NCI-H2171 treated with DMSO at 0.1 percent for 48 hours (cell line): Measurements from ENCODE around the gene KLHL20.
A peak's percentile ranks its signal among the peaks of the same experiment; 100 is the strongest.
"Not testable (repeated sequence)": the region's sequence is repeated elsewhere in the genome, so short reads cannot be mapped to it uniquely, and the experiment has no call there.

ENCODE experiments used
- DNase-seq: peaks from one replicate; lab custom pipeline; 2025; lab: John Stamatoyannopoulos, UW

KLHL20 gene, protein sequence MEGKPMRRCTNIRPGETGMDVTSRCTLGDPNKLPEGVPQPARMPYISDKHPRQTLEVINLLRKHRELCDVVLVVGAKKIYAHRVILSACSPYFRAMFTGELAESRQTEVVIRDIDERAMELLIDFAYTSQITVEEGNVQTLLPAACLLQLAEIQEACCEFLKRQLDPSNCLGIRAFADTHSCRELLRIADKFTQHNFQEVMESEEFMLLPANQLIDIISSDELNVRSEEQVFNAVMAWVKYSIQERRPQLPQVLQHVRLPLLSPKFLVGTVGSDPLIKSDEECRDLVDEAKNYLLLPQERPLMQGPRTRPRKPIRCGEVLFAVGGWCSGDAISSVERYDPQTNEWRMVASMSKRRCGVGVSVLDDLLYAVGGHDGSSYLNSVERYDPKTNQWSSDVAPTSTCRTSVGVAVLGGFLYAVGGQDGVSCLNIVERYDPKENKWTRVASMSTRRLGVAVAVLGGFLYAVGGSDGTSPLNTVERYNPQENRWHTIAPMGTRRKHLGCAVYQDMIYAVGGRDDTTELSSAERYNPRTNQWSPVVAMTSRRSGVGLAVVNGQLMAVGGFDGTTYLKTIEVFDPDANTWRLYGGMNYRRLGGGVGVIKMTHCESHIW

DNA sequence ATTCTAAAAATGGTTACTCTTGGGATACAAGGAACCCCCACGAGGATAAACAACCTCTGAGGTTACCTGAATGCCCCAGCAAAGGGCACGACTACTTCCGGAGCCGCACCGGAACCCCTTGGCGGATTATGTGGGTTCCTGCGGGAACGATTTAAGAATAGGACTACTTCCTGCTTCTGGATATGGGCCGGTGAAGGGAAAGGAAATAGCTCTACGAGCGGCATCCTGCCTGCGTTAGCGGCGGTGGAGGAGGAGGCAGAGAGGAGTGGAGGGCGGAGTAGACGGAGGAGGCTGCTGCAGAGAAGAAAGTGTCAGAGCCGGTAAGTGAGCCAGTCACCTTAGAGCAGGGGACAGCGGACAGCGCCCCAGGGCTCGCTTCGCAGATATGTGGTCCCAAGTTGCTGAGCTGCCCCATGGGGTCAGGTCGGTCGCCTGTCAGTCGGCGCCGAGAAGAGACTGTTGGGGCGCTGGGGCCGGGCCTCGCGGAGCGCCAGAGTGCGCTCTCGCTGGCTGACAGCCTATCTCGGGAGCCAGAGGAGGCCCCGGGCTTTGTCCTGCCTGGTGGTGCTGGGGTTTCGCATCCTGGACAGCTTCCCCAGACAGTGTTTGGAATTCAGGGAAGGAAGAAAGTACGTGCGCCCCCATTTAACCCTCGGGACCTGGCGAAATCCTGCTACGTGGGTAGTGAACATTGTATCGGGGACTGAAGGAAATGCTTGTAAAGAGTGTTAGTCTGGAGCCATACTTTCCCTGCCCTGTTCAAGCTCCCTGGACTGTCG, at the start of gene KLHL20:
Gene KLHL20 (plus strand): TSS at position 223 of the 779 bp plus-strand sequence. CDS start 1,063 bp downstream, outside the sequence.
- DNase-seq = peak; percentile 95

DNA sequence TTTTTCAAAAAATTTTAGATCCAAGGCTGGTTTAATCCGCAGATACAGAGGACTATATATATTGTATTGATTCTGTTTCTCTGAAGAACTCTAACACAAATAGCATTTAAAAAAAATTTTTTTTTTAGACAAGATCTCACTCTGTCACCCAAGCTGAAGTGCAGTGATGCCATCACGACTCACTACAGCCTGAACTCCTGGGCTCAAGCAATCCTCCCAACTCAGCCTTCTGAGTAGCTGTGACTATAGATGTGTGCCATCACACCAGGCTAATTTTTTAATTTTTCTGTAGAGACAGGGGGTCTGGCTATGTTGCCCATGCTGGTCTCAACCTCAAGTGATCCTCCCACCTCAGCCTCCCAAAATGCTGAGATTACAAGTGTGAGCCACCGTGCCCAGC, 48.1 kb upstream of the KLHL20 start:
- DNase-seq = no peak

DNA sequence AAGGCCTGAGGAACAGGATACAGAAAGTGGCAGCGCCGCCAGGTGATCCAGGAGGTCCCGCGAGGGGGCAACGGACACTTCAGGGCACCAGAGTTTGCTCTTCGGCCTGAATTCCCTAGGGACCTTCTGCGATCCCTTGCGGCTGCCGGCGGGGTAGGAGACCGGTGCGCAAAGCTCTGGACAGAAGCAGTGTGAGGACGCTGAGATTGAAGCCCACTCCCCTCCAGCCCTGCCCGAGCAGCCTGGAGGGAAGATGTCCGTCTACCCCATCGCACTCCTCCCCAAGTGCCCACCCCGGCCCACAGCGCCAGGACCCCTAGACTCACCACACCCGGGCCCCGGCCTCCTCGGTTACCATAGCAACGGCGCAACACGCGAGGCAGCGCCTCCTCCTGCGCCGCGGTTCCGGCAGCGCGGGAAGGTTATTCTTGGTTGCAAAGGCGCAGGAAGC, 45.3 kb upstream of the KLHL20 start, which contains the start of gene ANKRD45:
Gene ANKRD45 (minus strand): TSS at position 361 of the 451 bp plus-strand sequence. CDS start 10,433 bp downstream, outside the sequence.
- no peak for DNase-seq

DNA sequence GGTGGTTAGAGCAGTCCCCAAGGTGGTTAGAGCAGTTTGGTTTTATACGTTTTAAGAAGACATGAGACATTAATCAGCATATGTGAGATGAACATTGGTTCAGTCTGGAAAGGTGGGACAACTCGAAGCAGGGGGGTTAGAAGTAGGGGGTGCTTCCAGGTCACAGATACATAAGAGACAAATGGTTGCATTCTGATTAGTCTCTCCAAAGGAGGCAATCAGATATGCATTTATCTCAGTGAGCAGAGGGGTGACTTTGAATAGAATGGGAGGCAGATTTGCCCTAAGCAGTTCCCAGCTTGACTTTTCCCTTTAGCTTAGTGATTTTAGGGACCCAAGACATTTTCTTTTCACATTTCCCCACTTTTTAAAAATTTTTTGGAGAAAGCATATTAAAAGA, 40.3 kb upstream of the KLHL20 start:
- DNase-seq = not testable (repeated sequence)

DNA sequence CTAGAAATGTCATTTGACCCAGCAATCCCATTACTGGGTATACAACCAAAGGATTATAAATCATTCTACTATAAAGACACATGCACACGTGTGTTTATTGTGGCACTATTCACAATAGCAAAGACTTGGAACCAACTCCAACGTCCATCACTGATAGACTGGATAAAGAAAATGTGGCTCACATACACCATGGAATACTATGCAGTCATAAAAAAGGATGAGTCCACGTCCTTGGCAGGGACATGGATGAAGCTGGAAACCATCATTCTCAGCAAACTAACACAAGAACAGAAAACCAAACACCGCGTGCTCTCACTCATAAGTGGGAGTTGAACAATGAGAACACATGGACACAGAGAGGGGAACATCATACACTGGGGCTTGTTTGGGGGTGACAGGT, 34.6 kb upstream of the KLHL20 start:
- DNase-seq = not testable (repeated sequence)

DNA sequence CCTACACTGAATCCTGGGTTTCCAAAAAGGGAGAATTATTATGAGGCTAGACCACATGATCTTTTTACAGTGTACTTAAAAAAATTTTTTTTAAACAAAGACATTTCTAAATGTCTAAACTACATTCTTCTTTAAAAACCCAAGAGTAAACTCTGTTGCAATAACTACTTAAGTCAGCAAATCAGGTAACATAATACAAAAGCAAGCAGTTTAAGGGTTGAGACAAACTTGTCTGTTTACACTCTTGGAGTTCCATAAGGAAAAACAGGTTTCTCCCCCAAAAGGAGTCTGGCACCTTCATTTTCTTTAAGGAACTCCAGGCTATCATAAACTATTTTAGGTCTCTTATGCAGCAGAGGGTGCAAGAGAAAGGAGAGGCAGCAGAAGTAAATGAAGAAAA, 32.6 kb upstream of the KLHL20 start:
- DNase-seq = no peak

DNA sequence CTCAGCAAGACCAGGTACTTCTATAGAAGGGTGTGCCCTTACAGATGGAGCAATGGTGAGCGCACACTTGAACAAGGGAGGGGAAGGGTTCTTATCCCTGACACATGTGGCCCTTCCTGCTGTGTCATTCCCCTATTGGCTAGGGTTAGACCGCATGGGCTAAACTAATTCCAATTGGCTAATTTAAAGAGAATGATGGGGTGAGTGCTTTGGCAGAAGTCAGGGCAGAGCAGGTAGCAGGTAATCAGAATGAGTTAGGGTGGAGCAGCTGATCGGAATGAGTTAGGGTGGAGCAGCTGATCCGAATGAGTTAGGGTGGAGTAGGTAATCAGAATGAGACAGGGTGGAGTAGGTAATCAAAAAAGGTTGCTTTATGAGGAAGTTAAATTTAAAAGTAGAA, 30.9 kb upstream of the KLHL20 start:
- not testable (repeated sequence) for DNase-seq

DNA sequence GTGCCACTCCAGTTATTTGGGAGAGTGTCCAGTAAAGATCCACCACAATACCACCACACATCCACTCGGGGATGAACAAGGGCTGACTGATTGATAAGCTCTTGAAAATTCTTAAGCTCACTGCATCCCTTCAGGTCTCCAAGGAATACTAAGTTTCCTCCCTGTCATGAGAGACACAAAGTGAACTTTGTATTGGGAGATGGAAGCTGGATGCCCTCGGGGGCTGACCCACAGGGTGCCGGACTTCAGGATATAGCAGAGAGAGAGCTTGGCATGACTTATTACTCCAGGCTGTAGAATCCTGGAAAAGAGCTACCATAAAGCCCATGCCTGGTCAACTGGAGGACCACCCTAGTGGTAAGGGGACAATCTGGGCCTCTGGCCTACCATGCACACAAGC, 29.7 kb upstream of the KLHL20 start:
- not testable (repeated sequence) for DNase-seq

DNA sequence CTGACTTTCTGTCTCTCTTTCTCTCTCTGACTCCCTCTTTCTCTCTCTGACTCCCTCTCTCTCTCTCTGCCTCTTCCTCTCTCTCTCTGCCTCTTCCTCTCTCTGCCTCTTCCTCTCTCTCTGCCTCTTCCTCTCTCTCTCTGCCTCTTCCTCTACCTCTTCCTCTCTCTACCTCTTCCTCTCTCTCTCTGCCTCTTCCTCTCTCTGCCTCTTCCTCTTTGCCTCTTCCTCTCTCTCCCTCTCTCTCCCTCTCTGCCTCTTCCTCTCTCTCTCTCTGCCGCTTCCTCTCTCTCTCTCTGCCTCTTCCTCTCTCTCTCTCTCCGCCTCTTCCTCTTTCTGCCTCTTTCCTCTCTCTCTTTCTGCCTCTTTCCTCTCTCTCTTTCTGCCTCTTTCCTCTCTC, 26.5 kb upstream of the KLHL20 start:
- DNase-seq = no peak

DNA sequence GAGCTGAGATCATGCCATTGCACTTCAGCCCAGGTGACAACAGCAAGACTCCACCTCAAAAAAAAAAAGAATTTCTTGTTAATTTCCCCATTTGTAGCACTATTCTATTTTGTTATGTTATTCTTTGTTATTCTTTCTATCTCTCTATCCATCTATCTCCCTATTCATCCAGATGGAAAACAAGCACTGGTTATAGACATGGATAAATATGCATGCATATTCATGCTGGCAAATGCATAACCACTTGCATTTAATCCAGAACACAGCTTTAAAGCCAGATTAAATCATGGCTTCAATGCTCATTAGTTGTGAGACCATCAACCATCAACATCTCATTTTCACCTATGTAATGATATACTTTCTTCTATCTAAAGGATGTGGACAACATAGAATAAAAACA, 21.5 kb upstream of the KLHL20 start:
- DNase-seq = no peak

DNA sequence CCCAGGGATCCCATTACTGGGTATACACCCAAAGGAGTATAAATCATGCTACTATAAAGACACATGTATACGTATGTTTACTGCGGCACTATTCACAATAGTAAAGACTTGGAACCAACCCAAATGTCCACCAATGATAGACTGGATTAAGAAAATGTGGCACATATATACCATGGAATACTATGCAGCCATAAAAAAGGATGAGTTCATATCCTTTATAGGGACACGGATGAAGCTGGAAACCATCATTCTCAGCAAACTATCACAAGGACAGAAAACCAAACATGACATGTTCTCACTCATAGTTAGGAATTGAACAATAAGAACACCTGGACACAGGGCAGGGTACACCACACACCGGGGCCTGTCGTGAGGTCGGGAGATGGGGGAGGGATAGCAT, 13.5 kb upstream of the KLHL20 start:
- not testable (repeated sequence) for DNase-seq

DNA sequence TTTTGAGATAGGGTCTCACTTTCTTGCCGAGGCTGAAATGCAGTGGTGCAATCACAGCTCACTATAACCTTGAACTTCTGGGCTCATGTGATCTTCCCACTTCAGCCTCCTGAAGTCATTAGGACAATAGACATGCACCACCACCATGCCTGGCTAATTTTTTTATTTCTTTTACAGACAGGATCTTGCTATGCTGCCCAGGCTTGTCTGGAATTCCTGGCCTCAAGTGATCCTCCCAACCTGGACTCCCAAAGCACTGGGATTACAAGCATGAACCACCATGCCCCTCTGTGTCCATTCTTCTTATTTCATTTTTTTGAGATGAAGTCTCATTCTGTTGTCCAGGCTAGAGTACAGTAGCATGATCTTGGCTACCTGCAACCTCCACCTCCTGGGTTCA, 12.0 kb upstream of the KLHL20 start:
- no peak for DNase-seq

DNA sequence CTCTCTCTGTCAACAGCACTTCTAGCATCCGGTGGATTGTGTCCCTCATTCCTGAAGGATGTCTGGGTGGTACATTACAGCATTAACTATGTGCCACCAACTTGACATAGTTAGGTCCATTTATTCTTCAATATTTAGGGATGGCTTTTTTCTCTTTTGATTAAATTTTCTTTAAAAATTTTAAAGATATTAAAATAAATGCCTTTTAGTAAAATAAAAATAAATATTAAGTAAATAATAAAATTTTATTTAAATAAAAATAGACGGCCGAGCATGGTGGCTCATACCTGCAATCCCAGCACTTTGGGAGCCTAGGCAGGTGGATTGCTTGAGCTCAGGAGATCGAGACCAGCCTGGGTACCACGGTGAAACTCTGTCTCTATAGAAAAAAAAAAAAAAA, 9.7 kb upstream of the KLHL20 start:
- no peak for DNase-seq

DNA sequence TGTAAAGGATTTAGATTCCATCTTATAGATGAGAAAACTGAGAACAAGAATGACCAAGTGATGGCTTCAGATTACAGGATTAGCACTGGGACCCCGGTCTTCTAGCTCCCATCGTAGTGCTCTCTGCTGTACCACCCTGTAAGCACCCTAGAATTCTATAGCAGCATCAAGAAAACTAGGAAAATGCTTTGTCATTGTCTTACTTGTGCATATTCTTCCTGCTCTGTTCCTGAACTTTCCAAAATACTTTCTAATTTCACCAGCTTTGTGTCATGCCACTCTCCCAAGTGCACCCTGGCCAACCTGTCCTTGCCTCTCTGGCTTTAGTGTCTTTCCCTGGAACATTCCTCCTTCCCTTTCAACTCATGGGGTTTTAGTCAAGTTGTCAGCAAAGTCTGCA, 6.0 kb upstream of the KLHL20 start:
- DNase-seq = no peak

DNA sequence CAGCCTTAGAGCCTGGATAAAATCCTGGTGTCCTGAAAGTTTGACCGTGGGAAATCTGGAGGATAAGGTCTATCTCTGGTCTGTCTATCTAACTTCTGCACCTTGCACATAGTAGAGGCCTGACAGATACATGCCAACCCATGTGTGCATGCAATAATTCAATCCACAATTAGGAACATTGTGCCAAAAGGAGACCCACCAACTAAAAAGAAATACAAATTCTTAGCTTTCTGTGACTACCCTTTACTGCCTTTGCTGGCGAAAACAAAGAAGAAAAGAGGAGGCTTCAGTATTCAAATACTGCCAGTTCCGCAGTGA, 381 bp upstream of the KLHL20 start:
- no peak for DNase-seq

DNA sequence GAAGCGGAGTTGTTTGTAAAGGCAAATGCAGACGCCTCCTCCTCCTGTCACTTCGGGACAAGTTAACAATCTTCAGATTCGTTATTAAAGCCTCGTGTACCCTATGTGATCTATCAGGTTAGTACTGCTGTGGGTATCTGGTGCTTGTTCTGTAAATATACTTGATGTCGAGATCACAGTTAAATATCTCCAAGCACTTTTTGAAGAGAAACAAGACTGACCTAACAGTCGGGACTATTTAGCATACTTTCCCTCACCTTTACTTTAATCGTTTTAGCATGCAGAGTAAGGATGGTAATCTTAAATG, 710 bp downstream of the KLHL20 start:
- DNase-seq = no peak

DNA sequence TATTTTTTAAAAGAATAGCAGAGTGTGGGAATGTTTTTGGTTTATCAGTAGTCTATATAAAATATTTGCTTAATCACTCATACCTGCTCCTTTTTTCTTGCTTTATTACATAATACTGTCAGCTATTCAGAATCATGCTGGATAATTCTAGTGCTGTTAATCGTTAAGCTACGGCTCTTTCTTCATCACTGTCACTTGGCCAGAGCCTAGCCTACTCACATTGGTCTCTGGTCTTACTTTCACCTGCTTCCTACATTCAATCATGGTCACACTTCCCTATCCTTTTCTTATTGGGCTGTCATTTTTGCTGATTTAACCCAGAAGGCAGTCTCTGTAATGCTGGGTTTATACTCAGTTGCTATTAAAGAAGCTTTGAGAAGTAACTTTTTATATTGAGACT, 2.5 kb downstream of the KLHL20 start:
- DNase-seq = no peak

DNA sequence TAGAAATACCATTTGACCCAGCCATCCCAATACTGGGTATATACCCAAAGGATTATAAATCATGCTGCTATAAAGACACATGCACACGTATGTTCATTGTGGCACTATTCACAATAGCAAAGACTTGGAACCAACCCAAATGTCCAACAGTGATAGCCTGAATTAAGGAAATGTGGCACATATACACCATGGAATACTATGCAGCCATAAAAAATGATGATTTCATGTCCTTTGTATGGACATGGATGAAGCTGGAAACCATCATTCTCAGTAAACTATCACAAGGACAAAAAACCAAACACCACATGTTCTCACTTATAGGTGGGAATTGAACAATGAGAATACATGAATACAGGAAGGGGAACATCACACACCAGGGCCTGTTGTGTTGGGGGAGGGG, 16.6 kb downstream of the KLHL20 start:
- DNase-seq = not testable (repeated sequence)

DNA sequence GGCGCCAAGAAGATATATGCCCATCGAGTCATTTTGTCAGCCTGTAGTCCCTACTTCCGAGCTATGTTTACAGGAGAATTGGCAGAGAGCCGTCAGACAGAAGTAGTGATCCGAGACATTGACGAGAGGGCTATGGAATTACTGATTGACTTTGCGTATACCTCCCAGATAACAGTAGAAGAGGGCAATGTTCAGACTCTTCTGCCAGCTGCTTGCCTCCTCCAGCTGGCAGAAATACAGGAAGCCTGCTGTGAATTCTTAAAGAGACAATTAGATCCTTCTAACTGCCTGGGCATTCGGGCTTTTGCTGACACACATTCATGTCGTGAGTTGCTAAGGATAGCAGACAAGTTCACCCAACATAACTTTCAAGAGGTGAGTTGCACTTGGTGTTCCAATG, 19.1 kb downstream of the KLHL20 start:
- DNase-seq = no peak

DNA sequence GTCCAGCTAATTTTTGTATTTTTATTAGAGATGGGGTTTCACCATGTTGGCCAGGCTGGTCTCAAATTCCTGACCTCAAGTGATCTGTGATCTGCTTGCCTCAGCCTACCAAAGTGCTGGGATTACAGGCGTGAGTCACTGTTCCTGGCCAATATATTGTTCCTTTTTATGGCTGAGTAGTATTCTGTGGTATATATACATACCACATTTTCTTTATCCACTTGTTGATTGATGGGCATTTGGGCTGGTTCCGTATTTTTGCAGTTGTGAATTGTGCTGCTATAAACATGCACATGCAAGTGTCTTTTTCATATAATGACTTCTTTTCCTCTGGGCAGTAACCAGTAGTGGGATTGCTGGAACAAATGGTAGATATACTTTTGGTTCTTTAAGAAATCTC, 21.3 kb downstream of the KLHL20 start:
- DNase-seq = not testable (repeated sequence)

DNA sequence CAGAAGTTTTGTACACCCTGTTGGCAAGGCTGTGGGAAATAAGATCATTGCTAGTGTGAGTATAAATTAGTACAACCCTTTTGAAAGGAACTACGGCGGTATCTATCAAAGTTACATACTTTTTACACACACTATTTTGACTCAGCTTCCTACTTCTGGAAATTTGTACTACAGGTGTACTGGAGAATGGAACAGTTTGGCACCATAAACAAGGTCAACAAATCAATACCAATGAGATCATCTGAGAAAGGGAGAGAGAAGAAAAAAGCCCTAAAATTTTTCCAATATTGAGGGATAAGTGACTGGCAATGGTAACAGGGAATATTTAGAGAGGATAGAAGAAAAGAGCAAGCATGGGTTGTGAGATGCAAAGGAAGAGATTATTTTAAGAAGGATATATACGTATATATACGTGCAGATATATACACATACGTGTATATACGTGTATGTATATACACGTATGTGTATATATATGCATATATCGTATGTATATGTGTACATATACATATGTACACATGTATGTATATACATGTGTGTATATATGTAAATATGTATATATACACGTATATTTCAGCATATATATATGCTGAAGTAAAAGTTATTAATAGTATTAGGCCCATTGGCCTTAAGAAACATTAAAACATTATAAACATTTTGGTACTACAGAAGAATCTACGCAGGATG, 27.6 kb downstream of the KLHL20 start:
- DNase-seq = no peak

DNA sequence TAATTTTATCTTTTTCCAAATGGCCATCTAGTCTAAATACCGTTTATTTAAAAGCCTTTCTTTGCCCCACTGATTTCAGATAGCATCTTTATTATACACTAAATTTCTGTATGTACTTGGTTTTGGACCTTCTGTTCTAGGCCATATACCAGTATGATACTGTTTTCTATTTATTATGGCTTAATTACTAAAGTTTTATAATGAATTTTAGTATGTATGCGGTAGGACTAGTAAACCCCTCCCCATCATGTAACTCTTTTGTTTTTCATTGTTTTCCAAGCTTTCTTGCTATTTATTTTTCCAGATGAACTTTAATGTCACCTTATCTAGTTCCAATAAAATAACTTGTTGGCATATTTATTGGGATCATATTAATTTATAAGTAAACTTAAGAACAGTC, 29.9 kb downstream of the KLHL20 start:
- DNase-seq = no peak
